ENCODE measurements around the gene MYH9. TPM values are rescaled to one million over a fixed set of nuclear protein-coding genes. Genes with fewer than 3 reads are reported as not detected.

Gene MYH9
- total RNA-seq, 4 donors from 2014 or later: 337 to 553 (median 433) TPM

DNA sequence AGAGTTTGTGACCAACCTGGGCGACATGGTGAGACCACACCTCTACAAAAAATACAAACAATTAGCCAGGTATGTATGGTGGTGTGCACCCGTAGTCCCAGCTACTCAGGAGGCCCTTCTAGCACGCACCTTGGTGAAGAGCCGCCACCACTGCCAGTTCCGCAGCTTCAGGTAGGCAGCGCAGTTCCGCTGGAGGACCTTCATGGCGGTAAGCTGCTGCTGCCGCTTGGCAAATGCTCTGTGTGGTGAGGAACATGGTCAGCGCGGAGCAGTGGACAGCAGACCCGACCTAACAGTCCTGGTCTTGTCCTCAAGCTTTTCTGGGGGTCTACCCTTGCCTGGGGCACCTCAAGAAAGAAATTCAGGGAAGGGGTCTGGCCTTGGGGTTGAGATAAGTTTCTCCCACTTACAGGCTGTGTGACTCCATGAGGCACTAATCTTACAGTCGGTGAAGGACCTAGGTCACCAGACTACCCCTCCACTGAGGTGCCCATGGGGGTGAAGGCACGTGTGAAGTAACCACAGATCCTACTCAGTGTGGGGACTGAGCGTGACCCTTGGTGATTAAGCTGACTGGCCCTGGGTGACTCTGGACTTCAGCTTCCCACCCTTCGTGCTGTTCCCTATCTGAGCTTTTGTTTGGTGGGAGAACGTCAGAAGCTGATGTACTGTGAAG lies 85.2 kb downstream of the MYH9 start:
- no peaks in the 10 kb centered on the region for H3K27me3 ChIP-seq
- H3K9me3 ChIP-seq: no peaks in the 10 kb centered on the region
- peaks cover 0 to 14% (median 0%) of the 10 kb centered on the region in 4 donors for H3K4me1 ChIP-seq
- peak overlapping the region in 3 of 4 donors; percentile 13 to 53 (median 52) for H3K27ac ChIP-seq
- no peak overlapping the region for H3K4me3 ChIP-seq
- peaks cover 3 to 97% (median 9%) of the 10 kb centered on the region in 3 donors for H3K36me3 ChIP-seq
- no peak for DNase-seq
- no peak for TF ChIP-seq POLR2A (IDR thresholded peaks at IDR 0.05)

DNA sequence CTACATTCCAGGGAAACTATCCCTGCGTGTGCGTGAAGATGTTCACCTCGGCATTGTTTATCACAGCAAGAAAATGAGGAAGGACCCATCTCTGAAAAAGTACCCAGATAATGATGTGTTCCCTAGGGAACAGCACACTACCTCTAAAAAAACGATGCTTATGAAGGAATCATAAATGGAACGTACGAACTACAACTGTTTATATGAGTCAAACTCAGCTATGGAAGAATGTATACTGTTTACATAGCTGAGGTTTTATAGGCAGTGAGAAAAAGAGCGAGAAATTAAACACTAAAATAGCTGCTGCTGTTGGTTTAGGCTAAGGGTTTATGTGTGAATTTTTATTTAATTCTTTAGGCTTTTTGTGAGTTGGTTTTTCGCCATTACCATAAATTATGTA lies 85.9 kb downstream of the MYH9 start:
- H3K27me3 ChIP-seq: no peaks in the 10 kb centered on the region
- DNase-seq: no peak

DNA sequence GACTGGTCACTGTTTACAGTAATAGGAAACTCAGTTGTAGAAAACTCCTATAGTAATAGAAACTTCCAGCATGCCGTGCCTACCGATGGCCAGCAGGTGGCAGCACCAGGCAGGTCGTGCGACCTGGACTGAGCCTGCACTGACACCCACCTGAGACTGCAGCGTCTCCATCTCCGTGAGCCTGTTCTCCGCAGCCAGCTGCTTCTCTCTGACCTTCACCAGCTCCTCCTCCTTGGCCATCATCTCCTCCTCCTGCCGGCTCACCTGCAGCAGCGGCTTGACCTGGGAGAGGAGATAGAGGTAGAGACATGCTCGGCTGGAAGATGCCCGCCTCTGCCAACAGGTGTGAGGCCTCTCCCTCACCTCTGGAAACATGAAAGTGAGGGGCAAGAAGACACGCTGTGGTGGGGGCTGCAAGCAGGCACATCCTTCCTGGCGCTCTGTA lies 86.4 kb downstream of the MYH9 start:
- TF ChIP-seq POLR2A (IDR thresholded peaks at IDR 0.05): no peak
- TF ChIP-seq, protein P1, sequence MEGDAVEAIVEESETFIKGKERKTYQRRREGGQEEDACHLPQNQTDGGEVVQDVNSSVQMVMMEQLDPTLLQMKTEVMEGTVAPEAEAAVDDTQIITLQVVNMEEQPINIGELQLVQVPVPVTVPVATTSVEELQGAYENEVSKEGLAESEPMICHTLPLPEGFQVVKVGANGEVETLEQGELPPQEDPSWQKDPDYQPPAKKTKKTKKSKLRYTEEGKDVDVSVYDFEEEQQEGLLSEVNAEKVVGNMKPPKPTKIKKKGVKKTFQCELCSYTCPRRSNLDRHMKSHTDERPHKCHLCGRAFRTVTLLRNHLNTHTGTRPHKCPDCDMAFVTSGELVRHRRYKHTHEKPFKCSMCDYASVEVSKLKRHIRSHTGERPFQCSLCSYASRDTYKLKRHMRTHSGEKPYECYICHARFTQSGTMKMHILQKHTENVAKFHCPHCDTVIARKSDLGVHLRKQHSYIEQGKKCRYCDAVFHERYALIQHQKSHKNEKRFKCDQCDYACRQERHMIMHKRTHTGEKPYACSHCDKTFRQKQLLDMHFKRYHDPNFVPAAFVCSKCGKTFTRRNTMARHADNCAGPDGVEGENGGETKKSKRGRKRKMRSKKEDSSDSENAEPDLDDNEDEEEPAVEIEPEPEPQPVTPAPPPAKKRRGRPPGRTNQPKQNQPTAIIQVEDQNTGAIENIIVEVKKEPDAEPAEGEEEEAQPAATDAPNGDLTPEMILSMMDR (IDR thresholded peaks at IDR 0.05): peak; percentile 89 to 97 (median 94)
- Histone ChIP-seq H3K27me3 (no peaks in the 10 kb centered on the region), H3K4me3 (no peak overlapping the region), H3K9me3 (no peaks in the 10 kb centered on the region), H3K27ac (peak overlapping the region in 3 of 4 donors; percentile 51 to 68 (median 51)), H3K36me3 (peaks cover 3 to 97% (median 9%) of the 10 kb centered on the region in 3 donors), H3K4me1 (peaks cover 0 to 14% (median 0%) of the 10 kb centered on the region in 4 donors)
- peak; percentile 74 to 91 (median 85) for DNase-seq

More for the DNA sequence above, 85.9 kb downstream of the MYH9 start:
- H3K9me3 ChIP-seq: no peaks in the 10 kb centered on the region
- peaks cover 0 to 14% (median 0%) of the 10 kb centered on the region in 4 donors for H3K4me1 ChIP-seq
- no peak overlapping the region for H3K4me3 ChIP-seq
- H3K36me3 ChIP-seq: peaks cover 3 to 97% (median 9%) of the 10 kb centered on the region in 3 donors
- TF ChIP-seq, protein P1 (IDR thresholded peaks at IDR 0.05): no peak
- TF ChIP-seq POLR2A (IDR thresholded peaks at IDR 0.05): no peak
- peak overlapping the region in 3 of 4 donors; percentile 51 to 68 (median 52) for H3K27ac ChIP-seq

DNA sequence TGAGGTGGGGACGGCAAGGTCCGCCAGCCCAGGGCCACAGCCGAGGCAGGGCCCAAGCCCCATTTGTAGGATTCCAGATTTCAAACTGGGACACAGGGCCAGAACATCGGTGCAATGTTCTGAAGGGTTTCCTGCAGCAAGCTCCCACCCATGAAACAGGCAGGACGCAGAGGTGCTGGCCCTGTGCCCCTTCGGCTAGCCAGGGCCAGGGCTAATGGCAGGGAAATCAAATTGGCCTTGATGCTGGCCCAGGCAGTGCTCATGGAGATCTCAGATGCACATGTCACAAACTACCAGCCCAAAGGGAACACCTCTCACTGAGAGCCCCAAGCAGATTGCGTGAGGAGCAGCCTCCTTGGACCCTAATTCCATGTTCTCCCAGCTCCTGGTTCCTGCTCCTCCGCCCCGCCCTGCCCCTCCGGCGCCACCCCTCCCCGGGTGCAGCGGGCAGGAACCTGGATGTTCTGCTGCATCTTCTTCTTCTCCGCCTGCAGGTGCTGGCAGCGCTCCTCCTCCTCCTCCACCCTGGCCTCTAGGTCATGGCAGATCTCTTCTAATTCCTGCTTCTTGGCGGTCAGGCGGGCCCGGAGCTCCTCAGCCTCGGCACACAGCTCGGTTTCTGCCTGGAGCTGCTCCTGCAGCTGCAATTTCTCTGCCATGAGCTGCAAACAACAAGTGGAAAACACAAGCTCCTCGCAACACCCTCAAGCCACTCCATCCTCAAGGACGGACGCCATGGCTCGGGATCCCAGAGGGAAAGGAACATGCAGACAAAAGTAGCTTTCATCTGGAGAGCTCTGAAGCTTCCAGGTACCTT lies 87.2 kb downstream of the MYH9 start:
- TF ChIP-seq, protein P1 (IDR thresholded peaks at IDR 0.05): no peak
- no peak for TF ChIP-seq POLR2A (IDR thresholded peaks at IDR 0.05)
- Histone ChIP-seq H3K9me3 (no peaks in the 10 kb centered on the region), H3K27me3 (no peaks in the 10 kb centered on the region), H3K4me3 (no peak overlapping the region), H3K27ac (peak overlapping the region in 3 of 4 donors; percentile 51 to 68 (median 51)), H3K36me3 (peaks cover 3 to 97% (median 9%) of the 10 kb centered on the region in 3 donors), H3K4me1 (peaks cover 0 to 9% (median 0%) of the 10 kb centered on the region in 4 donors)
- DNase-seq: peak in 1 of 3 donors; percentile 47

DNA sequence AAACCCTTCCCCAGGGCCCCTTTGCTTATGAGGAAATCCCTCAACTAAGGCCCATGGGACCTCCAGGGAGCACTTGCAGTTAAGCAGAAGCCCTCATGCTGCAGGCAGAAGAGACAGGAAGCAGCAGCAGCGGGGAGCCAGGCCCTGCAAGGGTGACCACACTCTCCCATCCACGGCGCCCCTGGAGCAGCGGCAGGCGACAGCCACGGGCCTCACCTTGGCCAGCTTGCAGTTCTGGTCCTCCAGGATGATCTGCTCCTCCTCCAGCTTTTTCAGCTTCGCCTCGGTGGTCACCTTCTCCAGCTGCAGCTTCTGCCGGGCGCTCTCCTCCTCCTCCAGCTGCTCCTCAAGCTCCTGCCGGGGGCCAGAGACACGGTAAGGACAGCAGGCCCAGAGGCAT lies 87.9 kb downstream of the MYH9 start:
- Histone ChIP-seq H3K27ac (no peak overlapping the region), H3K27me3 (no peaks in the 10 kb centered on the region), H3K9me3 (no peaks in the 10 kb centered on the region), H3K4me1 (peaks cover 0 to 9% (median 0%) of the 10 kb centered on the region in 4 donors), H3K4me3 (no peak overlapping the region), H3K36me3 (peaks cover 3 to 97% (median 9%) of the 10 kb centered on the region in 3 donors)
- no peak for DNase-seq
- no peak for TF ChIP-seq POLR2A (IDR thresholded peaks at IDR 0.05)
- TF ChIP-seq, protein P1 (IDR thresholded peaks at IDR 0.05): no peak

Measured in Peyer's patch (tissue), 4 donors.